HG02623 (cell line): ENCODE results near the gene HOXA5.

Experiments
- ATAC-seq: cut with Tn5 transposase; IDR thresholded peaks from one replicate; pipeline ENCODE4 v1.9.1; 2021; ENCODE audit warnings: moderate library complexity; ENCODE audit not compliant: unreplicated experiment

HOXA5 gene

DNA sequence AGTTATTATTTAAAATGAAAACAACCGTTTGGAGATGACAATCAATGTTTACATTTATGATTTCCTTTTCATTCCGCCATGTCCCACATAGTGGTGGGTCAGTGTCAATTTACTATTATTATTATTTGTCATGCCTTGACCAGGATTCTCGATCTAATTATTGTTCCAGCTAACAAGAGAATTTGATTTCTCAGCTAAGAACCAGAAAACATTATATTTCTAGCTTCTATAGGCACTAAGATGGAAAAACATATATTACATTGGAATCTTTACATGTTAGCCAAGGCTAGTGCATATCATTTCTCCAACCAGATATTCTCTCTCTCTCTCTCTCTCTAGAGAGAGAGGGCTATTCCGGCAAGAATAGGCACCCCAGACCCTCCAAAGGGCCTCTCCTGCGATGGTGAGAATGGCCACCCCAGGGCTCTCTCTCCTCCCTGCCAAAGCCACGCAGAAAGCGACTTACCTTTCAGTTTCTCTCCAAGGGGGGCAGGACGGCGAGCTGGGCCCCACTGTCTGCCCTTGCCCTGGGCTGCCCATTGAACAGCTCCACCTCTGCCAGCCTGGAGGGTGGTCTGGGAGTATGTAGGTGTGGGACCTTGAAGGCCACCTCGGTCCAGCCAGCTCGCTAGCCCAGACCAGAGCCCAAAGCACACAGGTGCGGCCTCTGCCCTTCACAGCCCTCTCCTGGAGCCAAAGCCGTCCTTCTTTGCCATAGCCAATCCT lies 6.5 kb upstream of the HOXA5 start:
- ATAC-seq: no peak

DNA sequence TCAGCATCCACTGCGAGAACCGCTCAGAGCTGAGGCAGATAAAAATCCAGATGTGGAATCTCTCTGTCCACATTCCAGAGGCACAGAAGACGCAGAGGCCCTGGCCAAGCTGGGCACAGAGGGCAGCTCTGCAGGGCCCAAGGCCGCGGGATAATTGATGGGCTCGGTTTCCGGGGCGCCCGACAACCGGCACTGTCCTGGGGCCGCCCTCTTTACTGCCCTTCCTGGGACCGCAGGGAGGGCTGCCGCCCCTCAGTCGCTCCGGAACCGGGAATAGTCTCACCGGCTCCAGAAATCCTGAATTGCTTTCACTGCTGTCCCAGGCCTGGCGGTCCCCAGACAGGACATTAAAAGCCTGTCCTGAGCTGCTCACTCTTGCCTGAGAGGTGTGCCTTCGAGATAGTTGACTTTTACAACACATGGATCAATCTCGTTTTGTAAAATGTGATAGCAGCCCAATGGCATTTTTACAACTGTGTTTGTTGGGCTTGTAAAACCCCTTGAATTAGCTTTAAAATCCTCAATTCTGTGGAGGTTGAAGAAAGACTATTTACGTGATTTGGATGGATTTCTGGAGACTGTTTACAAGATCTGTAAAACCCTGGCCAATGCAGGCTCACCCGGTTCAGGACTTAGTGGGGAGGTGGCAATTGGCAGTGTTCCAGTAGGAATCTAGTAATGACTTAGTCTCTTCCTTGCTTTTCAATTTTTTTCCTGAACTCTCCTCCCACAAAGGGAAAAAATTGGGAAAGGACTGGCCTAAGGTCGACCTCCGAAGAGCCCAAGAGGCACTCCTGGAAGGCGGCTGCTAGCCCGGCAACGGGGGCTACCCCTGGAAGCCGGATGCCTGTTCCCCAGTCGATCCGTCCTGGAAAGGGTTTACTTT lies 5.5 kb upstream of the HOXA5 start:
- ATAC-seq: no peak

DNA sequence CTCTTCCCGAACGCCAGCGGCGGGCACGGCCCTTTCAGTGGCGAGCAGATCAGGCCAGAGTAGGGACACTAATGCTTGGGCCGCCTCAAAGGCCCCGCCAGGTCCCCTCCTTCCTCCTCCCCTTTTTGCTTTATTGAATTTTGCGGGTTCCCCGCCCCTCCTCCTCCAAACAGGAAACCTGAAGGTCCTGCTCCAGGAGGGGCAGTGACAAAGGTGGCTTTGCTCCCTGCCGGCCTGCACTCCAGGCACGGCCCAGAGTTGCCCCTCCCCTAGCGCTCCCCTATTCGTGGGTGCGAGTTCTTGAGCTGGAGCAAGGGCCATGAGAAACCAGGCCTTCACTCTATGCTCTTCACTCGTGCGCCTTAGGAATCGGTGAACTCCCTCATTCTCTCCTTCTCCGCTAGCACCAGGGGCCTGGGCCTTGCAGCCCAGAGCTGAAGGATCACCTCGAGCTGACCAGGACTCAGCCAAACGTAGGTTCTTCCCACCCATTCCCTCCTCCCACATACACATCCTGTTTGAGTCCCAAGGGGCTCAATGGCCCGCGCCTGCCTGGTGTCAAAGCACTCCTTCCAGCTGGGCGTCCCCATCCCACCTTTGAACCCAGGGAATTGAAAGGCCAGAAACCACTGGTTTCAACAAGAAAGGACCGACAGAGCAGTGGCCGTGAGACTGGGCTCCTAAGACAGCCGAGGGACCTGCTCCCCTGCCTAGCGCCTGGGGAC lies 4.7 kb upstream of the HOXA5 start:
- ATAC-seq: no peak

DNA sequence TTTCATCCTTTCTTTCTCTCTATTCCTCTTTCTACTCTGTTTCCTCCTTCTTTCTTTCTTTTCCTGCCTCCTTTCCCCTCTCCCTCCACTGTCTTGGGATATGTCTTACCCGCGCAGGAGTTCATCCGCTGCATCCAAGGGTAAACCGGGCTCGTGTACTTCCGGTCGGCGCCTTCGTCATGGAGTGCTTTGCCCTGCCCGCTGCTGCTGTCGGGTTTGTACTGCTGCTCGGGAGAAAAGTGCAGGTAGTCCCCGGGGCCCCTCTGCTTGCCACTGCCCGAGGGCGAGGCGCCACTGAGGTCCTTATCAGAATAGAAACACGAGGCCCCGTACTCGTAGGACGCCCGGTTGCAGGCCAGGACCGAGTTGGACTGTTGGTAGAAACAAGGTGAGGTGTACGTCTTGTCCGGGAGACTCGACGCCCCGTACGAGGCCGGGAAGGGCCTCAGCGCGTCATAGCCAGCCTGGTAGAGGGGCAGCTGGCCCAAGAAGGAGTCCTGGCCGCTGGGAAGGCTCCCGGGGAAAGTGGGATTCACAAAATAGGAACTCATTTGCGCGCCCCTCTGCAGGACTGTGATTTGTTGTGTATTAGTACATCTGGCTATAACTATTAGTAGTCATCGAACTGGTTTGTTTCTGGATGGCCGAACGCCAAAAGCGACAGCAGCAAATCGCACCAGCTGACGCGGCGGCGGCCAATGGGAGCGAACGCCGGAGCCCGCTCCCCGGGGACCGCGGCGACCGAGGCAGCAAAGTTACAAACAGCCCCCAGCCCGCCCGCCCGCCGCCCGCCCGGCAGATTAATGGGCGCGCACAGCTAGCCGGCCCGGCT lies 3.9 kb upstream of the HOXA5 start, which contains the start of gene HOXA6:
Gene HOXA6 (minus strand): TSS at position 576 of the 832 bp plus-strand sequence. CDS start 25 bp downstream, at position 551.
- no peak for ATAC-seq

DNA sequence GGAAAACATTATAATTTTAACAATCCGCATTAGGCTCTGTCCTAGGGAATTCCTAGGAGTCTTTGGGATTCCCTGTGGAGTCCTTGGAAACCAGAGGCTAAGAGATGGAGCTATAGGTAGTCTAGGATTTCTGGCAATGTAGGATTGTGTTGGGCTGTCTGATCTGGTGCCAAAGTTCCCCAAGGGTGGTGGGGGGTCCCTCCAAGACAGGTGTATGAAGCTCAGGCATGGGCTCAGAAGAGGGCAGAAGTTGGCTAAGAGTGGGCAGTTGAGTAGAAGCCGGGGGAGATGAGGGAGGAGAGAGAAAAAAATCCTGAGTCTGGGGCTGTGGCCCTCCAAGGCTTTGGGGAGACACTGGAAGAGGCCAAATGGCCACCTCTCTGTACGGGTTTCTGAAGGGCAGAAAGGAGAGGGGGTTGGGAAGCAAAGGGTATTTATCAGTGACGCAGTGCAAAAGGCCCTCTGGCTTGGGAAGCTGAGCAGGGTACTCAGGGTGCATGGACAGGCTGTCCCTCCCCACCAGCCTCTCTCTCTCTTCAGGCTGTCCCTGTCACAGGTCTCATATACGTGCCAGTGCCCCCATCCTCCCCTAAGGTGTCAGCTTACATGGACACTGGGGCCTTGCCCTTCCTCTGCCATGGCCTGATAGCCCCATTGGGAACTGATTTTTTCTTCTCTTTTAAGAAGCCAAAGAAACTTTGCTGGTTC lies 3.2 kb upstream of the HOXA5 start:
- ATAC-seq: no peak

DNA sequence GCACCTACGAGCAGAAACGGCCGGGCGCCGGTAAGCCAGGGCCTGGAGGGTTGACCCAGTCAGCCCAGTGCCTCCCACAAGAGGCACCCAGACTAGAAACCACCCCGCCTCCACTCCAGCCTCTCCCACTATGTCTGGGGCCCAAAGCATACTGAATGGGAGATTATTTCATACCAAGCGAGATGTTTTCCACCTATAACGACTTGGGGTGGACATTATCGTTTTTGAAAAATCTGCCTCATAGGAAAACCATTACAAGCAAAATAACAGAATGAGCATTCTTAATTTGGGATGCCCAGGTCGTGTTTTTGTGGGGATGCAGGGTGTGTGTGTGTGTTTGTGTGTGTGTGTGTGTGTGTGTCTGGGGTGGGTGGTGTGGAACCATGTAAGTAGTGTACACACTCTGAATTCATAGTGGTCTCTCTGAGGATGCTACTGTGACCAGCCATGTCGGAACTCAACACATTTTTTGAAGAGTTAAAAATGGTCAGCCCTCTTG lies 2.5 kb upstream of the HOXA5 start:
- no peak for ATAC-seq

DNA sequence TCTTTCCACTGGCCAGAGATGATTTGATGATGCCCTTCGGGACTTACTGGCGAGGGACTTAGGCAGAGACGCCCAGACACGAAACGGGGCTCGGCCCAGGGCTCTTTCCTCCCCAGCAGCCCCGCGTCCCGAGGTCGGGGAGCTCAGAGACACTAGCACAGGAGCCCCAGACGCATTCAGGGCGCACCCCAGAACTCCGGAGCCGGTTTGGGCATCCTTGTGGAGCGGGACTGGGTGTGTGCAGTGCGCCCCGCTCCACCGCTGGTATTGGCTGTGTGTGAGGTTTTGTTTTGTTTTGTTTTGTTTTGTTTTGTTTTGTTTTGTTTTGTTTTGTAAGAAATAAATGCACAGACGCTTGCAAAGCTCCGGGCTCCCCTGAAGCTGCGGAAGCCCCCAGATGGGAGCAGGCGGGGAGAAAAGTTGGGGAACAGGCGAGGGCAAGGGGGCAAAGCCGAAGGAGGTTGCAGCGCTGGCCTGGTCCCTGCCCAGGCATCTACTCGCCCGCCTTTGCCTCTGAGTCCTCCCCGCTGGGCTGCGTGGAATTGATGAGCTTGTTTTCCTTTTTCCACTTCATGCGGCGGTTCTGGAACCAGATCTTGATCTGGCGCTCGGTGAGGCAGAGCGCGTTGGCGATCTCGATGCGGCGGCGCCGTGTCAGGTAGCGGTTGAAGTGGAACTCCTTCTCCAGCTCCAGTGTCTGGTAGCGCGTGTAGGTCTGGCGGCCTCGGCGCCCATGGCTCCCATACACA lies 1.9 kb upstream of the HOXA5 start:
- no peak for ATAC-seq

DNA sequence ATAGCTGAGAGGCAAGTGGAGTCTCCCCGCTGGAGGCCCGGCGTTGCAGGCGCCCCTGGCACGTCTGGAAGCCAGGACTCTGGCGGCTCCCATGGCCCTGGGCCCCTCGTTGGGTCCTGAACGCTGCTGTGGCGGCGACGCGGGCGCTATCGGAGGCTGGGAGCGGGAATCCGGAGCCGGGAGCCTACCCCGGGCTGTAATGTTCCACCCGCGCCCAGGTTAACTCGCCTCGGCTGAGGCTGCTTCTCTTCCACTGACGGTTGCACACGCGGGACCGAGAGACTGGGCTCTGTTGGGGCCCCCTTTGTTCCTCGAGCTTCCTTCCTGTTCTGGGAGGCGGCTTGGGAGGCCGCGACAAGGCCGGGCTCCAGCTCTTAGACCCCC lies 1.3 kb upstream of the HOXA5 start:
- ATAC-seq: no peak

DNA sequence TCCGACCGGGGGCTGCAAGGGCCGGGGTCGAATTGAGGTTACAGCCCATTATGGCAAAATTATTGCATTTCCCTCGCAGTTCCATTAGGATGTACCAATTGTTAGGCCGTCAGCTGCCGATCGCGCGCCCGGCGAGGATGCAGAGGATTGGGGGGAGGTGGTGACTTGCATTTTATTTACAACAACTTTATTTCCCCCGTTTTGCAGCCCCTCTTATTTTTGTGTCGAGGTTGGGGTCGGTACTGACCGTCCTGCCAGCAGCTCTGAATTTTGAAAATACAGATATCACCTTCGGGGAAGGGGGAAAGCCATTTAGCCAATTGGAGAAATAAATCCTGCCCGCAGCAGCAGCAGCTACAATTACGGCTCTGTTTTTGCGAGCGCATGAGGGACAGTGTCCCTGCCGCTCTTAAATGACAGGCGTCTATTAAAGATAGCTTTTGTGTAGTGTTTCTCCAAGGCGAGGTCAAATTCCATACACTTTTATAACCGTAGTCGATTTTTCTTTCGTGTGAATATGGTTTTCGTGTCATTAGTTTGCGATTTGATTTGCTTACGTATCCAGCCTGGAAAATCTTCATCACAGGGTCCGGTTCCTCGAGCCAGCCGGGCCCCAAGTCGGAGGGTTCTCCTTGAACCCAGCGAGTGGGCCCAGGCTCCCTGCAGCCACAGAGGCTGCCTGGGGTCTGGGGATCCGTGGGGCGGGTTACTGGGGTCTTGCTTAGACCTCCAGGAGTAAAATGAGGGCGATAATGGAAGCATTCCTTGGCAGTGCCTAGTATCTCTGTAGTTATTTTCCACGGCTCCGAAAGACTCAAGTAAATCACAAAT lies 684 bp upstream of the HOXA5 start:
- ATAC-seq: no peak

DNA sequence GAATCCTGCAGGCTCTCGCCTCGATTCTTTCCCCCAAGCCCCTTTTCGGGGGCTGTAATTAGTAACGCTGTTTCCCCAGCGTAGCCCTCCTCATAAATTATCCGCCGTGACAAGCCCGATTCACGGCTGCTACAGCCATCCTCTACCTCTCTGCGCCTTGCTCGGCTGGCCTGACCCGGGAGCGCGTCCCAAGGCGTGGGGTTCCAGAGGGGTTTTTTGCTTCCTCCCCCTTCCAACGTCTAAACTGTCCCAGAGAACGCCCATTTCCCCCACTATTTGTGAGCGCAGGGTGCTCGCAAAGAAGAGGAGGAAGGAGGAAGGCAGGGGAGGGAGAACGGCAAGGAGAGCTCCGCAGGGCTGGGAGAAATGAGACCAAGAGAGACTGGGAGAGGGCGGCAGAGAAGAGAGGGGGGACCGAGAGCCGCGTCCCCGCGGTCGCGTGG lies 880 bp downstream of the HOXA5 start:
- ATAC-seq: no peak

DNA sequence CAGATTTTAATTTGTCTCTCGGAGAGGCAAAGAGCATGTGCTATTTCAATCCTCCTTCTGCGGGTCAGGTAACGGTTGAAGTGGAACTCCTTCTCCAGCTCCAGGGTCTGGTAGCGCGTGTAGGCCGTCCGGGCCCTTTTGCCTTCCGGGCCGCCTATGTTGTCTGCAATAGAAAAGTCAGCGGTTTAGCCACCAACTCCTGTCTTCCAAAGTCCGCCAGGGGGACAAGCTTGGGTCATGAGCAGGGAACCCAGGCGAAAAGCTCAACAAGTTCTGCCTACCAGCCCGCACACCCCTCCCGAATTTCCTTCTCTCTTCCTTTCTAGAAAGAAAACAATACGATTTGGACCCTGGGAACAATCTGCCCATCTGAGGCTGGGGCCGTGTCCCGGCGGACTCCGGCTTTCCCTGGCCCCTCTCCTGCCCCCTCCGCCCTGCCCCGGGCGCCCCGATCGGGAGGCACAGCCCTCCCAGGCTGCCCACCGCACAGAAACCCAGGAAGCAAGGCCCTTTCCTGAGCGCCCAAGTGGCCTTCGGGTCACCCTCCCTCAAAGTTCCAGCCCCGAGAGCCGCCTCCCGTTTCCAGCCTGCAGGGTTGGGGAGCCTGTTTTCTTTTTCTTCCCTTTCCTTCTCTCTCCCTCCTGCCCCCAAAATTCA lies 1.4 kb downstream of the HOXA5 start:
- no peak for ATAC-seq

DNA sequence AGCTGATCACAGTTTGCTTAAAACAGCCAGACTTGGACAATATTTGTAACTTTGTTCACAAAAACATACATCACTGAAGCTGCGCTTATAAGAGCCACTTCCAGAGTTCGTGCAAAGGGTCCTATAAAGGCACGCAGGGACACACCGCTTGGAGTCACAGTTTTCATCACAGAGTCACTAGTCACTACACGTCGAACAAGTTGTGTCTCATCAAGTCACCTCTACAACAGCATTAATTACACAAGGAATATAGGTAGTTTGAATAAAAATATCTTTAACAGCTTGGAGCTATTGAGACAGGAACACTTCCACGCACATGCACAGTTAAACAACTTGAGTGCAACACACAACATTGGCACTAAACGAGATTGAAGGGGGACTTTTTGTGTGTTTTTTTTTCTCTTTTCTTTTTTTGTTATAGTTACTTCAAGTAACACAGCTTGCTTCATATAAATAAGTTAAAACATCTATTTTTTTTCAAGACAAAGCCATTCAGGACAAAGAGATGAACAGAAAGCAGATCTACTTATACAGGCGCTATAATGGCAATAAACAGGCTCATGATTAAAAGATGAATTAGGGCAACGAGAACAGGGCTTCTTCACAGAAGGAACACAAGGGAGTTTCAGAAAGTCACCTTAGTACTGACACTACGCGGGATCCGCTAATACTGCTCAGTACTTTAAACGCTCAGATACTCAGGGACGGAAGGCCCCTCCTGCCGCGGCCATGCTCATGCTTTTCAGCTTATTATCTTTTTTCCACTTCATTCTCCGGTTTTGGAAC lies 2.2 kb downstream of the HOXA5 start:
- ATAC-seq: no peak

DNA sequence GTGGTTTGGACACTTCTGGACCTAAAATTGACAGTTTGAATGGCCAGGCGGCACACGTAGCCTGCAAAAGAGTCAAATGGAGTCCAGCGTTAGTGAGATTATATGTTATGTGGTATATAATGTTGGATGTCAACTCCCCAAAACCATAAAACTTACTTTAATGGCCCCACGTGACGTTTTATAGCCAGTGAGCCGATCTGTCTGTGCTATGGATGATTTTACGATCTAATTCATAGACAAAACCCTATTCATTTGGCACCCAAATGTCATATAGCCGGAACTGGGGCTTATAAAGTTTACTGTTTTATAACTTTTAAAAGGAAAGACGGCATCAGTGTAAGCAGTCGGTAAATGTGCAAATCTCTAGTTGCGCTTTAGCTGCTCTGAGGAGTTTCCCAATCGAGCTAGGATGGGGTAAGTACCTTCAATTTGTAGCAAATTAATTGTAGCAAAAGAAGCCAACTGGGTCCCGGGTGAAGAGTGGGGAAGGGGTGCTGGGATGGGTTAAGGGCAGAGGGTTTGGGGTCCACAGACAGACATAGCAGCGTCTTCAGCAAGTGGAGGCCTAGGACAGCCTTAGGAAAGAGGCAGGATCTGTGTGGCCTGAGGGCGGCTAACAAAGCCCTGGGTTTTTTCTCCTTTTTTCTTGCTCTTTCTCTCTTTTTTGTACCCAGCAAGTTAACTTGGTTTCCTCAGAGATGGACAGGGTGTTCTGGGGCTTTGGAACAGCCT lies 3.2 kb downstream of the HOXA5 start:
- no peak for ATAC-seq

DNA sequence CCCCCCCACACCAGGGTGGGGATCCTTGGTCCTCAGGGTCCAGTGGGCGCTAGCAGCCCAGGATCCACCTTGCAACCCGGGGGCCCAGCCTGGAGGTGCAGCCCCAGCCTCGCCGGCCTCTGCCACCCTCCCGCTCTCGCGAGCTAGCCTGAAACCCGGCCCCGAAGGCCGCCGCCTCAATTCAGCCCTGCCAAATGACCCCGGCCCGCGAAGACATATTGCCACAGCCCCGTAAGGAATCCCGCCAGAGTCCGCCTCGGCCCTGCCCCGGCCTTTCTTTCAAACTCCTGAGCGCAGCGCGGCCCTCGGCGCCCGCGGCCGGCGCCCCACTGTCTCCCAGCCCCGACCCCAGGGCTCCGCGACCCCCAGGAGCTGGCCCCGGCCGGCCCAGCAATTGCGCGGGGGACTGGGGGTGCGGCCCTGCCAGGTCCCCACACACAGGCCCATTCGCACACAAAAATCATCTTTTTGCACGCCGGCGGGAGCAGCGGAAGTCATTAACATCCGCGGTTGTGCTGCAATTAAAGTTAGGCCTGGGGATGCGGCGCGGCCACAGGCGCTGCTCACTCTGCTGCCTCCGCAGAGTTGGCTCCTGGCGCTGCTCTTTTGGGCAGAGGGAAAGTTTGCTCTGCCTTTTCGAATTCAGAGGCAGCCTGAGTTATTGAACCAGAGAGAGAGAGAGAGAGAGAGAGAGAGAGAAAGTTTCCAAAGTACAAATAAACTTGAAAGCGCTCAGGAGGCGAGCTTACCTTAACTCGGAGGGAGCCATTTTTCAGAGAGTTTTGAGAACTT lies 4.0 kb downstream of the HOXA5 start:
- no peak for ATAC-seq

DNA sequence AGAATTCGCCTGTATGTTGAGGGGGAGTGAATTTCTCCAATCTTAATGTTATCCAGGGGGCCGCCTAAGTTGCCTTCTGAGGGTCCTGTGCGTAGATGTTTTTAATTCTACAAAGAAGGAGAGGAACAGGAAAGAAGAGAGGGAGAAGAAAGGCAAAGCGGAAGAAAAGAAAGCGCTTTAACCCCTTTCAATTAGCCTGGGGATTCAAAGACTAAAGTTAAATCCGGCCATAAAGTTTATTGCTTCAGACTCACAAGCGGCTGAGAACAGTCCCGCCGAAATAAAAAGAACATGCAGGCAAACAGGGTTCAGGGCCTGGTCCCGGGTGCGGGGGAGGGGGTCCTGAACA lies 4.5 kb downstream of the HOXA5 start:
- no peak for ATAC-seq

DNA sequence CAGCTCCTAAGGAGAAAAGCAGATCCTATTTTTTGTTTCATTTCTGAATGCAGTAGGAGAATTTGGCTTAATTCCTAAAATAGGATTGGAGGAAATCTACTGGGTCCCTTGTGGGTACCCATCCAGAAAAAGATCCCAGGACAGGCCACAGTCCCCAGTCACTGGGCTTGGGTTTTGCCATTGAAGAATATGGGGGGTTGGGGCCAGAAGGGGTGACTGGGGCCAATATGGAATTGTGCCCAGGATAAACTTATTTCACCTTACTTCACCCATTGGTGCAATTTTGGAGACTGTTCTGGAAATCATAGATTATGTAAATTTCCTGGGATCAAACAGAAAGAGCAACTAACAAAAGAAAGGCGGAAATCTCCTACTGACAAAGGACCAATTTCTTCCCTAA lies 5.0 kb downstream of the HOXA5 start:
- no peak for ATAC-seq
